Stomach (tissue), 9 donors: ENCODE data around the gene CKLF. TPM values are rescaled to one million over a fixed set of nuclear protein-coding genes. Genes with fewer than 3 reads are reported as not detected.
"Not testable (repeated sequence)": the region's sequence is repeated elsewhere in the genome, so short reads cannot be mapped to it uniquely, and the experiment has no call there.

Experiments
- DNase-seq, 2 donors: peaks; one replicate each; pipeline versions ENCODE4 v3.0.0 to v3.0.0-alpha.2; 2013 to 2019
- H3K27ac ChIP-seq, 5 donors: fragments of 200-600 bp in 4 of 5; sonication (generic) in 4 of 5; one replicate each; pipeline ENCODE4 v1.5.1; 2013 to 2019; ENCODE audit warnings: mild to moderate bottlenecking in 1 of 5, moderate library complexity in 1 of 5
- H3K27me3 ChIP-seq, 3 donors: fragments of 200-600 bp; sonication (generic); one replicate each; pipeline ENCODE4 v1.5.1; 2017 to 2019; ENCODE audit warnings: mixed run types in 1 of 3
- H3K36me3 ChIP-seq, 4 donors: fragments of 200-600 bp; sonication (generic); 1 replicate in 3 of 4; 2 replicates in 1 of 4; pipeline ENCODE4 v1.5.1; 2016 to 2019
- H3K4me1 ChIP-seq, 4 donors: fragments of 200-600 bp; sonication (generic); one replicate each; pipeline ENCODE4 v1.5.1; 2016 to 2019
- H3K4me3 ChIP-seq, 4 donors: fragments of 200-600 bp; sonication (generic) in 3 of 4; one replicate each; pipeline ENCODE4 v1.5.1; 2016 to 2019; ENCODE audit warnings: mild to moderate bottlenecking in 1 of 4
- H3K9me3 ChIP-seq, 4 donors: fragments of 200-600 bp; sonication (generic); one replicate each; pipeline ENCODE4 v1.5.1; 2016 to 2019
- CTCF ChIP-seq, 7 experiments: fragments of 450-650 bp in 4 of 7; fragments of 200-600 bp in 3 of 7; sonication (generic) in 3 of 7; IDR thresholded peaks; one replicate each; pipeline ENCODE4 v1.5.1; 2016 to 2019; ENCODE audit warnings: antibody characterized with exemption in 7 of 7, control low read depth in 2 of 7, mild to moderate bottlenecking in 1 of 7
- EP300 ChIP-seq: sonication (generic); formaldehyde crosslinking; IDR thresholded peaks from one replicate; pipeline ENCODE4 v1.6.1; 2017; ENCODE audit warnings: antibody characterized with exemption
- POLR2A ChIP-seq, 4 donors: fragments of 450-650 bp; IDR thresholded peaks; one replicate each; pipeline ENCODE4 v1.6.1; 2016; ENCODE audit warnings: antibody characterized with exemption in 4 of 4, control low read depth in 2 of 4, mild to moderate bottlenecking in 1 of 4, moderate library complexity in 1 of 4
- POLR2AphosphoS5 ChIP-seq, 3 donors: sonication (generic); formaldehyde crosslinking; IDR thresholded peaks; one replicate each; pipeline ENCODE4 v1.6.1; 2016; ENCODE audit warnings: antibody characterized with exemption in 3 of 3
- WGBS, 5 donors: extraction: QIAGEN DNeasy Blood & Tissue Kit in 3 of 5; methylation state at CpG; one replicate each; pipeline versions ENCODE4 v1.1.5 to v1.1.7; 2013 to 2018; 5-methylcytosine and 5-hydroxymethylcytosine counted together
- intact Hi-C: fragments of 100-400 bp; cut with DNase I; formaldehyde crosslinking; loops from one replicate; pipeline ENCODE4 v1.15.1; 2023; ENCODE audit warnings: low total_unique reads
- polyA plus RNA-seq, 3 donors: library from polyadenylated mRNA; stranded (reverse); fragments of 200-250 nt; gene quantifications; one replicate each; pipeline ENCODE4 v1.2.3, GENCODE V29; 2013
- total RNA-seq, 5 donors: library from RNA; depleted of rRNA; stranded (reverse); fragments of >200 nt; gene quantifications; one replicate each; pipeline versions ENCODE4 v1.1.0 to v1.2.3, GENCODE V29; 2014 to 2016
- donor health status: healthy with polysubstance abuse.
- donor health status: Bipolar disorder and iron deficiency.
- donor health status: healthy.

Gene CKLF
- total and polyA plus RNA-seq, 8 donors = 4.1 to 35.7 (median 25.2) TPM; not detected in 1

DNA sequence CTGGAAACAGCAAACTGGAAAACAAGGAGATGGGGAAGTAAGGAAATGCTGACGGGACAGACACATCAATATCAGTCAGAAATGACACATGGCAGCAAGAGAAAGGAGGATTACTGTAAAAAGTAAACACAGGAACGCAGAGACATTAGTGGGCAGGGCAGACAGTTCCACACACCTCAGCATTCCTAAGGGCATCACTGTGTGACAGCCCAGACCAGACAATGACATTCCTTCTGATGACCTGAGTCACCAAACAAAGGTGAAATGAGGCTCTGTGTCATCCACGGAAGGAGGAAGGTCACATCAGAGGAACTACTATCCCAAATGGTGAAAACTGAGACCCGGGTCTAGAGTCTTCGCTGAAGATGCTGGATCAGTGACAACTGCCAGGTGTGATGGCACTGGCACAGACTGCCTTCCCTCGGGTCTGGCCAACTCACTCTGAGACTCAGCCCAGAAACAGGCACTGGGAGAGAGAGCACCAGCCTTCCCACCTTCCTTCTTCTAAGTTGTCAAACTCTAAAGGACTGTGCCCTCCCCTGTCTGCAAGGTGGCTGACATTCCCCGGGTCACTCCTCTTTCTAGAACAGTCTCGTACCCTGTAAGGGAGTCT lies 39.2 kb upstream of the CKLF start:
- WGBS, 5 donors = 82 to 92% (median 83%) methylated on average over 6 to 8 of the region's 8 CpGs
- Histone ChIP-seq H3K4me1 (peaks cover 57 to 72% (median 67%) of the 10 kb centered on the region in 4 donors), H3K36me3 (peaks cover 0 to 41% (median 18%) of the 10 kb centered on the region in 4 donors), H3K27ac (peak overlapping the region in 3 of 5 donors; percentile 10 to 71 (median 70)), H3K4me3 (no peak overlapping the region), H3K27me3 (no peaks in the 10 kb centered on the region), H3K9me3 (no peaks in the 10 kb centered on the region)
- DNase-seq = peak in 1 of 2 donors; percentile 10
- TF ChIP-seq POLR2AphosphoS5 (IDR thresholded peaks at IDR 0.05) (no peak), POLR2A (IDR thresholded peaks at IDR 0.05) (no peak), EP300 (no peak), CTCF (IDR thresholded peaks at IDR 0.05) (no peak)
- intact Hi-C loops = no loop called here

DNA sequence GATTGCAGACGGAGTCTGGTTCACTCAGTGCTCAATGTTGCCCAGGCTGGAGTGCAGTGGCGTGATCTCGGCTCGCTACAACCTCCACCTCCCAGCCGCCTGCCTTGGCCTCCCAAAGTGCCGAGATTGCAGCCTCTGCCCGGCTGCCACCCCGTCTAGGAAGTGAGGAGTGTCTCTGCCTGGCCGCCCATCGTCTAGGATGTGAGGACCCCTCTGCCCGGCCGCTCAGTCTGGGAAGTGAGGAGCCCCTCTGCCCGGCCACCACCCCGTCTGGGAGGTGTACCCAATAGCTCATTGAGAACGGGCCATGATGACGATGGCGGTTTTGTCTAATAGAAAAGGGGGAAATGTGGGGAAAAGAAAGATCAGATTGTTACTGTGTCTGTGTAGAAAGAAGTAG lies 38.0 kb upstream of the CKLF start:
- Histone ChIP-seq H3K36me3 (peaks cover 0 to 30% (median 18%) of the 10 kb centered on the region in 4 donors), H3K4me1 (peaks cover 56 to 75% (median 65%) of the 10 kb centered on the region in 4 donors)
- H3K4me3 ChIP-seq, DNase-seq, H3K27me3 ChIP-seq, H3K27ac ChIP-seq, H3K9me3 ChIP-seq, intact Hi-C loops: not testable (repeated sequence)
- 94 to 99% (median 98%) methylated on average over 10 to 11 of the region's 17 CpGs for WGBS, 5 donors

GRCh38 chr16:66514980-66515595 lies 37.3 kb upstream of the CKLF start:
- DNase-seq, H3K4me3 ChIP-seq, H3K9me3 ChIP-seq, H3K27me3 ChIP-seq, intact Hi-C loops: not testable (repeated sequence)
- 93 to 99% (median 96%) methylated on average over 7 to 10 of the region's 10 CpGs for WGBS, 5 donors
- H3K27ac ChIP-seq = peak overlapping the region in 4 of 5 donors; percentile 93 to 99 (median 98)
- peaks cover 0 to 30% (median 22%) of the 10 kb centered on the region in 4 donors for H3K36me3 ChIP-seq
- H3K4me1 ChIP-seq = peaks cover 57 to 82% (median 66%) of the 10 kb centered on the region in 4 donors

GRCh38 chr16:66515596-66516508 lies 36.5 kb upstream of the CKLF start:
- Histone ChIP-seq H3K36me3 (peaks cover 0 to 32% (median 23%) of the 10 kb centered on the region in 4 donors), H3K4me3 (peak overlapping the region in 1 of 4 donors; percentile 11), H3K27ac (peak overlapping the region; percentile 77 to 99 (median 97)), H3K4me1 (peaks cover 57 to 82% (median 63%) of the 10 kb centered on the region in 4 donors), H3K27me3 (no peaks in the 10 kb centered on the region), H3K9me3 (no peaks in the 10 kb centered on the region)
- peak in 1 of 2 donors; percentile 39 for DNase-seq
- TF ChIP-seq POLR2A (IDR thresholded peaks at IDR 0.05) (no peak), CTCF (IDR thresholded peaks at IDR 0.05) (peak in 1 of 7 experiments; percentile 17)
- 59 to 66% (median 64%) methylated on average over 12 of the region's 12 CpGs for WGBS, 5 donors
- intact Hi-C loops = no loop called here

GRCh38 chr16:66516509-66516807 lies 35.9 kb upstream of the CKLF start:
- no peak for DNase-seq
- intact Hi-C loops = no loop called here
- Histone ChIP-seq H3K4me3 (peak overlapping the region in 1 of 4 donors; percentile 11), H3K9me3 (no peaks in the 10 kb centered on the region), H3K4me1 (peaks cover 57 to 82% (median 63%) of the 10 kb centered on the region in 4 donors), H3K36me3 (peaks cover 0 to 38% (median 22%) of the 10 kb centered on the region in 4 donors), H3K27me3 (no peaks in the 10 kb centered on the region), H3K27ac (peak overlapping the region; percentile 77 to 99 (median 97))
- TF ChIP-seq POLR2AphosphoS5 (IDR thresholded peaks at IDR 0.05) = no peak
- TF ChIP-seq CTCF (IDR thresholded peaks at IDR 0.05) = no peak
- no peak for TF ChIP-seq POLR2A (IDR thresholded peaks at IDR 0.05)
- no peak for TF ChIP-seq EP300
- 6 to 17% (median 11%) methylated on average over 8 of the region's 8 CpGs for WGBS, 5 donors
